Sigmoid colon (tissue), 7 donors: ENCODE measurements around the gene DCTN1. TPM values are rescaled to one million over a fixed set of nuclear protein-coding genes. Genes with fewer than 3 reads are reported as not detected.

Experiments
- DNase-seq: peaks from one replicate; pipeline ENCODE4 v3.0.0-alpha.2; 2019
- H3K27ac ChIP-seq, 4 donors: fragments of 200-600 bp; sonication (generic); one replicate each; pipeline ENCODE4 v1.5.1; 2016 to 2019; ENCODE audit warnings: mild to moderate bottlenecking in 1 of 4
- H3K27me3 ChIP-seq, 3 donors: fragments of 200-600 bp; sonication (generic); one replicate each; pipeline ENCODE4 v1.5.1; 2019; ENCODE audit warnings: mild to moderate bottlenecking in 1 of 3
- H3K36me3 ChIP-seq, 4 donors: fragments of 200-600 bp; sonication (generic); one replicate each; pipeline ENCODE4 v1.5.1; 2016 to 2019
- H3K4me1 ChIP-seq, 4 donors: fragments of 200-600 bp; sonication (generic); one replicate each; pipeline ENCODE4 v1.5.1; 2017 to 2019
- H3K4me3 ChIP-seq, 4 donors: fragments of 200-600 bp; sonication (generic); one replicate each; pipeline ENCODE4 v1.5.1; 2017 to 2019; ENCODE audit warnings: mild to moderate bottlenecking in 2 of 4, moderate library complexity in 1 of 4
- H3K9me3 ChIP-seq, 4 donors: fragments of 200-600 bp in 3 of 4; sonication (generic) in 3 of 4; one replicate each; pipeline versions ENCODE4 v1.5.1 to v1.6.1; 2013 to 2019
- EP300 ChIP-seq, 4 donors: sonication (generic); formaldehyde crosslinking; IDR thresholded peaks; one replicate each; pipeline ENCODE4 v1.6.1; 2017; ENCODE audit warnings: antibody characterized with exemption in 4 of 4
- POLR2A ChIP-seq, 2 donors: fragments of 450-650 bp; IDR thresholded peaks; one replicate each; pipeline ENCODE4 v1.6.1; 2016; ENCODE audit warnings: antibody characterized with exemption in 2 of 2, mild to moderate bottlenecking in 2 of 2, moderate library complexity in 2 of 2
- POLR2AphosphoS5 ChIP-seq, 4 donors: sonication (generic); formaldehyde crosslinking; IDR thresholded peaks; one replicate each; pipeline ENCODE4 v1.6.1; 2017; ENCODE audit warnings: antibody characterized with exemption in 4 of 4
- WGBS, 2 donors: extraction: QIAGEN DNeasy Blood & Tissue Kit; methylation state at CpG; one replicate each; pipeline ENCODE4 v1.1.7; 2013; 5-methylcytosine and 5-hydroxymethylcytosine counted together
- intact Hi-C: fragments of 100-400 bp; cut with DNase I; formaldehyde crosslinking; loops from one replicate; pipeline ENCODE4 v1.15.1; 2023
- polyA plus RNA-seq, 3 donors: library from polyadenylated mRNA; stranded (reverse); fragments of 200-250 nt; gene quantifications; one replicate each; pipeline ENCODE4 v1.2.3, GENCODE V29; 2013
- total RNA-seq, 4 donors: library from RNA; depleted of rRNA; stranded (reverse); fragments of >200 nt; gene quantifications; one replicate each; pipeline ENCODE4 v1.1.0, GENCODE V29; 2016
- TF ChIP-seq, protein P1 (sequence below), 4 experiments: fragments of 450-650 bp in 3 of 4; fragments of 200-600 bp in 1 of 4; IDR thresholded peaks; one replicate each; pipeline ENCODE4 v1.5.1; 2016 to 2019; ENCODE audit warnings: antibody characterized with exemption in 4 of 4, mild to moderate bottlenecking in 3 of 4, moderate library complexity in 2 of 4
- donor health status: healthy with polysubstance abuse.
- donor health status: Bipolar disorder and iron deficiency.
- donor health status: healthy.

DCTN1 gene
- total and polyA plus RNA-seq, 7 donors, result 67.3 to 137 (median 99.2) TPM

DNA sequence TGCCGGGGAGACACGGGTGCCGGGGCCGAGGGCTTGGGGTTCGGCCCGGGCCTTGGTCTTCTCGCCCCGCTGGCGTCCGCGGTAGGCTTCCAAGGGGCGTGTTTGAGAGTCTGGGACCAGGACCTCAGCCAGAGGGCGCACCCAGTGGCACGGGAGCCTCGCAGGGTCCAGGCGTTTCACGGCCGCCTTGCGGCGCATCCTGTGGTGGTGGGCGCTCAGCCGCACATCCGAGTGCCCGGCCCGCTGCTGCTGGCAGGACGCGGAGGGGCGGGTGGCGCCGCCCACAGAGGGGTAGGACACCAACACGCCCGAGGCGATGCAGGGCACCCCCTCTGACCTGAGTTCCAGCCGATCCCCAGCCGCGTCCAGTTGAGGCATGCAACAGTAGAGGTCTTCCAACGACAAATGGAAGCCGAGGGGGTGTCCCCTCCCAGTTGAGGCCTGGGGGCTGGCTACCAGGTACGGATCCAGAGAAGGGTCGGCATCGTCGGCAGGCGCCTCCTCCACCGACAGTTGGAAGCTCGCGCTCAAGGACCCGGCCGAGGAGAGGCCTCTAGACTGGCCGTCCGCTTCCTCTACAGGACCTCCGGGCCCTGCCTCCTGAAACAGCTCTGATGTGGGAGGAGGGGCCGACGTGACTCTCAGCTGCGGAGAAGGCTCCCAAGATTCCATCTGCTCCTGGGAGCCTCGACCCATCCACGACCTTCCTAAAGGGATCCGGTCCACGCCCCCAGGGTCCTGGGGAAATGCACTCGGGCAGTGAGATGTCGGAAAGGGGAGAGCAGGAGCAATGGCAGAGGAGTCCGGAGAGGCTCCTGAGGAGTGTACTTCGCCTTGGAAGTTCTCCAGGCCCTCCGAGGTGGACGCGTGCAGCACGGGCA, 35.0 kb upstream of the DCTN1 start:
- peak overlapping the region; percentile 43 to 73 (median 62) for H3K27ac ChIP-seq
- H3K27me3 ChIP-seq, result no peaks in the 10 kb centered on the region
- H3K9me3 ChIP-seq, result no peaks in the 10 kb centered on the region
- no peak for TF ChIP-seq EP300 (IDR thresholded peaks at IDR 0.05)
- TF ChIP-seq, protein P1, sequence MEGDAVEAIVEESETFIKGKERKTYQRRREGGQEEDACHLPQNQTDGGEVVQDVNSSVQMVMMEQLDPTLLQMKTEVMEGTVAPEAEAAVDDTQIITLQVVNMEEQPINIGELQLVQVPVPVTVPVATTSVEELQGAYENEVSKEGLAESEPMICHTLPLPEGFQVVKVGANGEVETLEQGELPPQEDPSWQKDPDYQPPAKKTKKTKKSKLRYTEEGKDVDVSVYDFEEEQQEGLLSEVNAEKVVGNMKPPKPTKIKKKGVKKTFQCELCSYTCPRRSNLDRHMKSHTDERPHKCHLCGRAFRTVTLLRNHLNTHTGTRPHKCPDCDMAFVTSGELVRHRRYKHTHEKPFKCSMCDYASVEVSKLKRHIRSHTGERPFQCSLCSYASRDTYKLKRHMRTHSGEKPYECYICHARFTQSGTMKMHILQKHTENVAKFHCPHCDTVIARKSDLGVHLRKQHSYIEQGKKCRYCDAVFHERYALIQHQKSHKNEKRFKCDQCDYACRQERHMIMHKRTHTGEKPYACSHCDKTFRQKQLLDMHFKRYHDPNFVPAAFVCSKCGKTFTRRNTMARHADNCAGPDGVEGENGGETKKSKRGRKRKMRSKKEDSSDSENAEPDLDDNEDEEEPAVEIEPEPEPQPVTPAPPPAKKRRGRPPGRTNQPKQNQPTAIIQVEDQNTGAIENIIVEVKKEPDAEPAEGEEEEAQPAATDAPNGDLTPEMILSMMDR (IDR thresholded peaks at IDR 0.05), result peak; percentile 6 to 43 (median 21)
- peak in 2 of 4 donors; percentile 24 to 39 for TF ChIP-seq POLR2AphosphoS5 (IDR thresholded peaks at IDR 0.05)
- no peak for TF ChIP-seq POLR2A (IDR thresholded peaks at IDR 0.05)
- peak overlapping the region; percentile 44 to 72 (median 58) for H3K4me3 ChIP-seq
- DNase-seq, result peak; percentile 84
- WGBS, 2 donors, result 13 to 37% methylated on average over 66 of the region's 66 CpGs
- H3K36me3 ChIP-seq, result no peaks in the 10 kb centered on the region
- intact Hi-C loops, result no loop called here
- peaks cover 0 to 23% (median 20%) of the 10 kb centered on the region in 4 donors for H3K4me1 ChIP-seq

DNA sequence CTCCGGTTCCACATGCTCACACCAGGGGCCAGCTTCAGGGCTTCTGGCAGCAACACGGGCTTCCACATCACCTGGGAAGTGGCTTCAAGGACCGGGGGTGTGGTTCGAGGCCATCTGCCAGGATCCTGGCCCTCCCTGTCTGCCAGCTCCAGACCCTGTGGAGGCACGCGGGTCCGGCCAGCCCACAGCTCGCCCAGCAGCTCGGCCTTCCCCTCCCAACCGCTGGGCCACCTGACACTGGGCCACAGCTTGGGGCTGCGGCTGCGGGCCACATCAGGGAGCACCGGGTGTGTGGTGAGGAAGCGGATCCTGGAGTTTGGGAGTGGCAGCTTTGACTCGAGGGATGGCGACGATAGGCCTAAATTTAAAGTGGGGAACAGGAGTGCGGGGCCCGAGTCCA, 34.3 kb upstream of the DCTN1 start:
- Histone ChIP-seq H3K4me3 (peak overlapping the region; percentile 44 to 72 (median 58)), H3K4me1 (peaks cover 0 to 23% (median 20%) of the 10 kb centered on the region in 4 donors), H3K27me3 (no peaks in the 10 kb centered on the region), H3K36me3 (no peaks in the 10 kb centered on the region), H3K27ac (peak overlapping the region; percentile 43 to 73 (median 62)), H3K9me3 (no peaks in the 10 kb centered on the region)
- DNase-seq, result no peak
- intact Hi-C loops, result no loop called here
- 70 to 75% methylated on average over 19 of the region's 19 CpGs for WGBS, 2 donors
- no peak for TF ChIP-seq EP300 (IDR thresholded peaks at IDR 0.05)
- TF ChIP-seq, protein P1 (IDR thresholded peaks at IDR 0.05), result no peak
- no peak for TF ChIP-seq POLR2A (IDR thresholded peaks at IDR 0.05)
- TF ChIP-seq POLR2AphosphoS5 (IDR thresholded peaks at IDR 0.05), result no peak

DNA sequence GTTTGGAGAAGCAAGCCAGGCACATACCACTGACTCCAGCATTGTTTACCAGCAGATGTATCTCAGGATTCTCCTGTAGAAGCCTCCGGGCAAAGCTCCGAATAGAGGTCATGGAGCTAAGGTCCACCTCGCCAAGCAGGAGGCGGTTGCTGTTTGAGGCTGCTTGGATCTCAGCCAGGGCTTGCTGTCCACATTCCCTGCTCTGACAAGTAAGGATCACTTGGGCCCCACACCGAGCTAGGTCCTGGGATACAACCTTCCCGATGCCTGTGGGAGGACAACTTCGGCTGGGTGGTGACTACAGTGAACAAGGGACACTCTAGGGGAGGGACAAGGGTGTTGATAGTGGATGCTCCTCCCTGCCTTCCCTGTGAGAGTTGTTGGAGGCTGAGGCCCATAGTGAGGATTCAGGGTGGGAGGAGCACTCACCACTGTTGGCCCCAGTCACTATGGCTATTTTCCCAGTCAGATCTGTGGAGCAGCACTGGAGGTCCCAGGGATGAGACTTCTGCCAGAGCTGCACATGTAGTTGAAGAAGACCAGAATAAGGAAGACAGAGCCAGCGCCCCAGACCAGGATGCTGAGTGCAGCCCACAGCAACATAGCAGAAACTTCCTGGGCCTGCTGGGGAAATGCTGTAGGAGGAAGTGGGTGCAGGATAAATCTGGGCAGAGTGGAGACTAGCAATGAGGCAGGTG, 33.0 kb upstream of the DCTN1 start:
- TF ChIP-seq, protein P1 (IDR thresholded peaks at IDR 0.05), result no peak
- TF ChIP-seq EP300 (IDR thresholded peaks at IDR 0.05), result no peak
- TF ChIP-seq POLR2AphosphoS5 (IDR thresholded peaks at IDR 0.05), result no peak
- TF ChIP-seq POLR2A (IDR thresholded peaks at IDR 0.05), result no peak
- no peak for DNase-seq
- no peak overlapping the region for H3K27ac ChIP-seq
- H3K9me3 ChIP-seq, result no peaks in the 10 kb centered on the region
- H3K27me3 ChIP-seq, result no peaks in the 10 kb centered on the region
- no peak overlapping the region for H3K4me3 ChIP-seq
- intact Hi-C loops, result no loop called here
- no peaks in the 10 kb centered on the region for H3K36me3 ChIP-seq
- WGBS, 2 donors, result 36 to 65% methylated on average over 8 of the region's 8 CpGs
- peaks cover 0 to 20% (median 19%) of the 10 kb centered on the region in 4 donors for H3K4me1 ChIP-seq

DNA sequence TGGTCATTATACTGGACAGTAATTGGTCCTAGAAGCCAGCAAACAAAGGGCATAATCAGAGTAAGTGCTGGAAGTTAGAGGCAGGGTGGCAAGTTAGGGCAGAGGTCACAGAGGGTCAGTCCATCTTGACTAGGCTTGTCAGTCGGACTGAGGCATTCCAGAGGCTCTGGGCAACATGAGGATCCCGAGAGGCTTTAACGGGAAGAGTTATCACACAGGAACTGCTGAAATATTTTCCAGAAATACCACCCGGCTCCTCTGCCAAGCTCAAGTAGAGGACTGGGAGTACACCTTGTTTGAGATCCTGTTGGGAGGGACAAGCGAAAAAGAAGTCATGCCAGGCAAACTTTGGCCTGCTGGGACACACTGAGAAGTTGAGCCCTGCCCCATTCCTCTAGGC, 27.6 kb upstream of the DCTN1 start:
- Histone ChIP-seq H3K9me3 (no peaks in the 10 kb centered on the region), H3K27me3 (no peaks in the 10 kb centered on the region), H3K27ac (no peak overlapping the region), H3K4me3 (no peak overlapping the region), H3K4me1 (no peaks in the 10 kb centered on the region), H3K36me3 (no peaks in the 10 kb centered on the region)
- 83 to 91% methylated on average over 5 of the region's 5 CpGs for WGBS, 2 donors
- intact Hi-C loops, result no loop called here
- no peak for DNase-seq
- no peak for TF ChIP-seq POLR2A (IDR thresholded peaks at IDR 0.05)
- TF ChIP-seq, protein P1 (IDR thresholded peaks at IDR 0.05), result no peak
